Keratinocyte (primary cell): ENCODE data around the gene RASIP1. TPM values are rescaled to one million over a fixed set of nuclear protein-coding genes. Genes with fewer than 3 reads are reported as not detected.
A peak's percentile ranks its signal among the peaks of the same experiment; 100 is the strongest.

Experiments used
- DNase-seq: peaks from one replicate; pipeline ENCODE4 v3.0.0-alpha.2; 2011; ENCODE audit warnings: low read depth, missing footprints, low spot score
- FAIRE-seq: peaks from 2 replicates; lab custom pipeline; 2011; peaks lifted over from hg19 to GRCh38; lab: Jason Lieb, UNC
- H2AFZ ChIP-seq: 2 replicates; pipeline ENCODE4 v1.6.0; 2012; ENCODE audit warnings: low read length, control low read depth, inconsistent platforms; ENCODE audit not compliant: control insufficient read depth
- H3K27ac ChIP-seq: 2 replicates; pipeline ENCODE4 v1.5.1; 2011; ENCODE audit warnings: low read length; ENCODE audit not compliant: control insufficient read depth, insufficient read depth
- H3K27me3 ChIP-seq: 3 replicates; pipeline ENCODE4 v1.6.0; 2011; ENCODE audit warnings: low read length; ENCODE audit not compliant: control insufficient read depth, insufficient read depth; ENCODE audit errors: extremely low read depth
- H3K36me3 ChIP-seq, 2 experiments: 2 replicates in 1 of 2; 3 replicates in 1 of 2; pipeline ENCODE4 v1.5.1; 2011; ENCODE audit warnings: low read length in 2 of 2, mild to moderate bottlenecking in 1 of 2; ENCODE audit not compliant: control insufficient read depth in 2 of 2, insufficient read depth in 2 of 2; ENCODE audit errors: extremely low read depth in 1 of 2
- H3K4me1 ChIP-seq: 3 replicates; pipeline ENCODE4 v1.5.1; 2011; ENCODE audit warnings: low read length; ENCODE audit not compliant: control insufficient read depth, insufficient read depth; ENCODE audit errors: extremely low read depth
- H3K4me2 ChIP-seq: 3 replicates; pipeline ENCODE4 v1.6.0; 2011; ENCODE audit warnings: low read depth, low read length; ENCODE audit not compliant: control insufficient read depth, insufficient read depth; ENCODE audit errors: extremely low read depth
- H3K4me3 ChIP-seq, 3 experiments: fragments of 200-600 bp in 1 of 3; sonication (generic) in 1 of 3; 2 replicates in 2 of 3; 3 replicates in 1 of 3; pipeline ENCODE4 v1.5.1; 2011 to 2016; ENCODE audit warnings: low read length in 3 of 3, mild to moderate bottlenecking in 3 of 3, control low read depth in 2 of 3, inconsistent platforms in 1 of 3, low read depth in 1 of 3, mixed read lengths in 1 of 3, mixed run types in 1 of 3, moderate library complexity in 1 of 3; ENCODE audit not compliant: control insufficient read depth in 2 of 3, insufficient read depth in 2 of 3; ENCODE audit errors: extremely low read depth in 1 of 3
- H3K79me2 ChIP-seq: 2 replicates; pipeline ENCODE4 v1.6.0; 2012; ENCODE audit warnings: low read length; ENCODE audit not compliant: control insufficient read depth, insufficient read depth
- H3K9ac ChIP-seq: 3 replicates; pipeline ENCODE4 v1.6.0; 2011; ENCODE audit warnings: low read length; ENCODE audit not compliant: control insufficient read depth, insufficient read depth; ENCODE audit errors: extremely low read depth
- H3K9me1 ChIP-seq: 3 replicates; pipeline ENCODE4 v1.6.0; 2011; ENCODE audit warnings: low read length; ENCODE audit not compliant: control insufficient read depth, insufficient read depth; ENCODE audit errors: extremely low read depth
- H3K9me3 ChIP-seq: 2 replicates; pipeline ENCODE4 v1.5.1; 2012; ENCODE audit warnings: low read depth, low read length; ENCODE audit not compliant: control insufficient read depth
- H4K20me1 ChIP-seq: 3 replicates; pipeline ENCODE4 v1.6.0; 2011; ENCODE audit warnings: low read length; ENCODE audit not compliant: control insufficient read depth, insufficient read depth; ENCODE audit errors: extremely low read depth
- CTCF ChIP-seq, 3 experiments: IDR thresholded peaks in 1 of 3; conservative IDR thresholded peaks in 1 of 3; optimal IDR thresholded peaks in 1 of 3; 2 replicates in 2 of 3; 3 replicates in 1 of 3; pipeline versions ENCODE3 to v1.5.1; 2011; ENCODE audit warnings: low read length in 3 of 3, mild to moderate bottlenecking in 3 of 3, moderate library complexity in 2 of 3, control low read depth in 1 of 3, inconsistent platforms in 1 of 3; ENCODE audit not compliant: insufficient read depth in 2 of 3; ENCODE audit errors: extremely low read depth in 1 of 3
- EZH2 ChIP-seq: IDR thresholded peaks from one replicate; pipeline ENCODE4 v1.6.1; 2012; ENCODE audit warnings: inconsistent platforms, mild to moderate bottlenecking, low read length, moderate library complexity
- dilution Hi-C: fragments of 300-500 bp; cut with MboI; formaldehyde crosslinking; loops from one replicate; pipeline ENCODE4 v1.7.0; 2020; ENCODE audit warnings: low sequenced_read_pairs; ENCODE audit not compliant: extremely low pct_ligation_motif_present
- polyA plus RNA-seq, 5 experiments: library from polyadenylated mRNA; depleted of rRNA in 3 of 5; stranded (reverse) in 3 of 5; stranded (forward) in 1 of 5; unstranded in 1 of 5; fragments of >200 nt; gene quantifications; 1 replicate in 1 of 5; 2 replicates in 3 of 5; 3 replicates in 1 of 5; pipeline versions ENCODE4 v1.2.1 to v1.2.3, GENCODE V29; 2011 to 2012; ENCODE audit warnings: missing spikeins in 2 of 5, low read depth in 1 of 5, low replicate concordance in 1 of 5

RASIP1 gene
- polyA plus RNA-seq, 1 donor (not counting 4 experiments of a cell fraction or from before 2014, with no cell fraction given) = 2.3 TPM

GRCh38 chr19:48720251-48720612 lies 20.2 kb downstream of the RASIP1 start:
- no peaks in the 10 kb centered on the region for H3K9me3 ChIP-seq
- H2AFZ ChIP-seq = peak overlapping the region; percentile 38
- dilution Hi-C loops = no loop called here
- no peak for FAIRE-seq
- no peaks in the 10 kb centered on the region for H3K36me3 ChIP-seq
- no peak overlapping the region for H3K27ac ChIP-seq
- no peak for TF ChIP-seq CTCF (optimal IDR thresholded peaks at IDR 0.05 in 1 of 3, IDR thresholded peaks at IDR 0.05 in 1 of 3, conservative IDR thresholded peaks at IDR 0.05 in 1 of 3; ENCODE audit: extremely low read depth in 1 of 3, insufficient read depth in 2 of 3, low read length in 3 of 3)
- no peak for DNase-seq
- no peak overlapping the region for H3K9ac ChIP-seq
- H3K9me1 ChIP-seq = no peaks in the 10 kb centered on the region
- H3K4me3 ChIP-seq = peak overlapping the region in 1 of 3 experiments; percentile 81
- H3K4me1 ChIP-seq = peaks cover 22% of the 10 kb centered on the region
- H4K20me1 ChIP-seq = no peaks in the 10 kb centered on the region
- H3K27me3 ChIP-seq = no peaks in the 10 kb centered on the region
- H3K4me2 ChIP-seq = peak overlapping the region; percentile 90
- no peaks in the 10 kb centered on the region for H3K79me2 ChIP-seq

- Histone ChIP-seq H3K79me2 (peaks cover 2% of the 10 kb centered on the region), H3K4me3 (peak within 1 kb of the TSS in 1 of 3 experiments; percentile 81), H3K9ac (no peak within 1 kb of the TSS), H3K9me3 (no peaks in the 10 kb centered on the region), H2AFZ (peak within 1 kb of the TSS; percentile 38), H3K36me3 (no peaks in the 10 kb centered on the region), H3K27ac (no peak within 1 kb of the TSS), H3K9me1 (no peaks in the 10 kb centered on the region), H3K27me3 (no peaks in the 10 kb centered on the region), H3K4me1 (peaks cover 21% of the 10 kb centered on the region), H4K20me1 (no peaks in the 10 kb centered on the region), H3K4me2 (peak within 1 kb of the TSS; percentile 90)
- DNase-seq (no peak), FAIRE-seq (no peak)
- dilution Hi-C loops = no loop called here
- TF ChIP-seq CTCF (optimal IDR thresholded peaks at IDR 0.05 in 1 of 3, IDR thresholded peaks at IDR 0.05 in 1 of 3, conservative IDR thresholded peaks at IDR 0.05 in 1 of 3; ENCODE audit: extremely low read depth in 1 of 3, insufficient read depth in 2 of 3, low read length in 3 of 3) (no peak), EZH2 (no peak)
Observed at GRCh38 chr19:48719263-48720171, 20.9 kb downstream of the RASIP1 start, which contains the start of gene MAMSTR. Gene MAMSTR, minus strand, starts transcription at chr19:48719725. Its CDS starts 694 bp downstream, at chr19:48719031.
